ENCODE results near the gene SLC18A3.

The SLC18A3 gene

GRCh38 chr10:49595713-49596492, 14.2 kb upstream of the SLC18A3 start:
- no peak for DNase-seq (ENCODE audit: low read depth, low spot score)

DNA sequence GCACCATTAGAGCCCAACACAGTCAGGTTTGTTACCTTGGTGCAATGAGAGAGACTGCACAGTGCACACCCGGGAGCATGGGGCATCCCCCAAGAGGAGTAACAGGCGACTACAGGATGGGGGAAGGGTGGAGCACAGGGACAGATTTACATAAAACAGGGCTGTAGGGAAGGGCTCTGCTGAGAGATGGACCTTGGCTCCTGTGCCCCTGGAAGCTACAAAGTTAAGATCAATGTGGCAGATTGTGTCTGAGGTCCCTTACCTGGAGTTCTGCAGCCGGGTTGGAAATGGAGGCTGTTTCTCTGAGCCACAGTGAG, 13.7 kb upstream of the SLC18A3 start:
- DNase-seq (ENCODE audit: low read depth, low spot score) = no peak

GRCh38 chr10:49596836-49597235, 13.3 kb upstream of the SLC18A3 start:
- no peak for DNase-seq (ENCODE audit: low read depth, low spot score)

DNA sequence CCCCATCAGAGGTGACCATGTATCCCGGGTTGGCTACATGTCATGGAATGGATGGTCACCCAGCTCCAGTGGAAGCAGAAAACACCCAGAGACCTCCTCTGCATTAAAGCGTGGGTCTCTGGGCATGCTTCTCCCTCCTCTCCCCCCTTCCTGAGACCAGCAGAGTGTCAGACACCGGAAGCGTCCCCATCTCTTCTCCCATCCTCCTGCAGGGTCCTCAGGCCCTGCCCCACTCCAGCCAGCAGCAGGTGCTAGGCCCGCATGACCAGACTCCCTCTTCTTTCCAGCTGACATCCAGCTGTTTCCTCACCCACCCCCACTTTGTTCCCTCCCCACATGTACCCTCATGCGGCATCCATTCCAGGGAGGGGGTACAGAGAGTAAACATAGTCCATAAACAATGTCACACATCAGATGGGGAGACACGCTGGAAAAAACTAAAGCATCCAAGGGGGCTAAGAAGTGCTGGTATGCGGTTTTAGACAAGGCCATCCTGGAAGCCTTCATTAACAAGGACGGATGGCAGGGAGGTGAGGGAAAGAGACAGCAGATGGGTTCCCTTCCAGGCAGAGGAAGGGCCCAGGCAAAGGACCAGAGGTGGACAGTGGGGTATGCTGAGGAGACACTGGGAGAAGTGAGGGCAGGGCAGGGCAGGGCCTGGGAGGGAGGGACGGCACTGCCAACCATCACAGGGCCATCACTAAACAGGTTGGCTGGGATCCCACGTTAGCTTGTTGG, 12.5 kb upstream of the SLC18A3 start:
- DNase-seq (ENCODE audit: low read depth, low spot score) = no peak

GRCh38 chr10:49598164-49598856, 11.8 kb upstream of the SLC18A3 start:
- DNase-seq (ENCODE audit: low read depth, low spot score) = no peak

DNA sequence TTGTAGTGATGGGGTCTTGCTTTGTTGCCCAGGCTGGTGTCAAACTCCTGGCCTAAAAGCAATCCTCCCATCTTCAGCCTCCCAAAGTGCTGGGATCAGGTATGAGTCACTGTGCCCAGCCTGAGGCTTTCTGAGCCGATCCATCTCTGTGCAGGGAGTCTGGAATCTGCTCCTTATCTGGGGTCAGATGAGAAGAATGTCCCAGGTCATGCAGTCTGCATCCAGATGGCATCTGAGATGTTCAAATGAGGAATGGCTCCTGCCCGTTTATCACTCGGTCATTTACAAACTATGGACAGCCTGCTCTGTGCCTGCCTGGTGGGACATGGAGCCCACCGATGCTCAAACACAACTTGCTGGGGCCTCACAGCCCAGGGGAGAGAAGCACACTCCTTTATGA, 11.1 kb upstream of the SLC18A3 start:
- no peak for DNase-seq (ENCODE audit: low read depth, low spot score)

DNA sequence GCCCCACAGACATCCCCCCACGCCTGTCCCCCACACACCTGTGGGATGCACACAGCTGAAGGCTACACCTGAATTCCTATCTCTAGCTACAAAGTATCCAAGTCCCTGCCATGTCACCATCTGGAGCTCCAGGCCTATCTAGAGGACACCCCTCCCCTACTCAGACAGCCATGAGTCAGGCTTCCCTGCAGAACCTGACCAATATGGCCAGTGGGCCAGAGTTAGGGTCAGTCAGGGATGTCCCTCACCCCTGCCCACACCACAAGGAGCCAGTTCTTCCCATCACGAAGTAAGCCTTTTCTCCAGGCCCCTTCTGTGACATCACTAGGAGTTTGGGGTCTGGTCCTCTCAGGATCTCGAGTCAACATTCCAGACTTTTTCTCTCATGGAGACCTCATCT, 10.6 kb upstream of the SLC18A3 start:
- no peak for DNase-seq (ENCODE audit: low read depth, low spot score)

- no peak for DNase-seq (ENCODE audit: low read depth, low spot score)
These were observed 10.1 kb upstream of the SLC18A3 start for GRCh38 chr10:49600046-49600445.

GRCh38 chr10:49600781-49601400, 9.2 kb upstream of the SLC18A3 start:
- DNase-seq (ENCODE audit: low read depth, low spot score) = no peak

DNA sequence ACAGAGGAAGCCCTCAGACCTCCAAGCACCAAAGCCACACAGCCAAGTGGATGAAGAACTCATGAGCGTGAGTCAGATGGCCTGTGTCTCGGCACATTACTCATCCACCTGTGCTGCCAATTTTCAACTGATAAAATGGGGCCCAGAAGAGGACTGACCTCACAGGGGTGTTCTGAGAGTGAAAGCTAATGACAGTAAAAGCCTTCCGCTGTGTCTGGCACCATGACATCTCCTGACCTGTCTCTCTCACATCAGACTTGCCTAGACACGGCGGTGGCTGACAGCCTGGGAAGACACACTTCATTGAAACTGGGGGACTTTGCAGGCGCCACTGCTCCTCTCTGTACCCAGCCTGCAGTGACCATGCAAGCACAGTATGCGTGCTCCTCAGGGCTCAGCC, 8.3 kb upstream of the SLC18A3 start:
- DNase-seq (ENCODE audit: low read depth, low spot score) = no peak

- no peak for DNase-seq (ENCODE audit: low read depth, low spot score)
These were observed 7.6 kb upstream of the SLC18A3 start for GRCh38 chr10:49602380-49603023.

GRCh38 chr10:49605216-49605938, 4.7 kb upstream of the SLC18A3 start:
- no peak for DNase-seq (ENCODE audit: low read depth, low spot score)

- DNase-seq (ENCODE audit: low read depth, low spot score) = no peak
These were observed 4.1 kb upstream of the SLC18A3 start for GRCh38 chr10:49605939-49606509.

GRCh38 chr10:49606981-49607535, 3.1 kb upstream of the SLC18A3 start:
- peak; percentile 26 for DNase-seq (ENCODE audit: low read depth, low spot score)

DNA sequence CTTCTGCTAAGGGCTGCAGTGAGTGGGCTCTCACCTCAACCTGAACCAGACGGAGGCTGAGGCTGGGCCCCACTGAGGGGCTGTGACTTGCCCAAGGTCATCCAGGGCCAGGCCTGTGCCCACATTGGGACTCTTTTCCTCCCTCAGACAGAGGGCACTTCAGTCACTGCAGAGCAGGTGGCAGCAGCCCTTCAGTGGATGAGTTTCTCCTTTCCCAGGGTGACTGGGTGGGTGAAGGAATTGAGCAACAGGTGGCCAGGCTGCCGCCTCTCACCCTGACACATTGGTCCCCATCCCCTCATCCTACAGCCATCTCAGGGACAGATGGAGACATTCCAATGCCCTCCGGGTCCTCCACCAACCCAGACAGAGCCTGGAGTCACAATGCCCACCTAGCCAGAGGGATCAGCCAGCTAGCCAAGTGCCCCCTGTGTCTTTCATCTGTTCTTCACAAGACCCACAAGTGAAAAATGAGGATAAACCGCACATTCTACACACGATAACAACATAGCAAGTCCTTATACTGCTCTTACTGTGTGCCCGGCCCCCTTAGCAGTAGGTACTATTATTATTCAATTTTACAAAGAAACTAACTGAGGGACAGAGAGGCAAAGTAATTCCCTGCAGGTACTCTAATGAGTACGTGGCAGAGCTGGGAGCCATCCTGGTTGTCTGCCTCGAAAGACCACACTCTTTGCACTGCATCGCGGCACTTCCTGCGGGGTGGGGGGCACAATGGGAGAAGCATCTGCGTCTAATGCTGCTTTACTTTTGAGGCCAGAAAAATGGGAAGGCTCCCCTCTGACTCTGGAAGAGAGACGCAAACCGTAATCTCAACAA, 1.7 kb upstream of the SLC18A3 start:
- no peak for DNase-seq (ENCODE audit: low read depth, low spot score)

GRCh38 chr10:49609006-49609282, 1.2 kb upstream of the SLC18A3 start:
- DNase-seq (ENCODE audit: low read depth, low spot score) = no peak

DNA sequence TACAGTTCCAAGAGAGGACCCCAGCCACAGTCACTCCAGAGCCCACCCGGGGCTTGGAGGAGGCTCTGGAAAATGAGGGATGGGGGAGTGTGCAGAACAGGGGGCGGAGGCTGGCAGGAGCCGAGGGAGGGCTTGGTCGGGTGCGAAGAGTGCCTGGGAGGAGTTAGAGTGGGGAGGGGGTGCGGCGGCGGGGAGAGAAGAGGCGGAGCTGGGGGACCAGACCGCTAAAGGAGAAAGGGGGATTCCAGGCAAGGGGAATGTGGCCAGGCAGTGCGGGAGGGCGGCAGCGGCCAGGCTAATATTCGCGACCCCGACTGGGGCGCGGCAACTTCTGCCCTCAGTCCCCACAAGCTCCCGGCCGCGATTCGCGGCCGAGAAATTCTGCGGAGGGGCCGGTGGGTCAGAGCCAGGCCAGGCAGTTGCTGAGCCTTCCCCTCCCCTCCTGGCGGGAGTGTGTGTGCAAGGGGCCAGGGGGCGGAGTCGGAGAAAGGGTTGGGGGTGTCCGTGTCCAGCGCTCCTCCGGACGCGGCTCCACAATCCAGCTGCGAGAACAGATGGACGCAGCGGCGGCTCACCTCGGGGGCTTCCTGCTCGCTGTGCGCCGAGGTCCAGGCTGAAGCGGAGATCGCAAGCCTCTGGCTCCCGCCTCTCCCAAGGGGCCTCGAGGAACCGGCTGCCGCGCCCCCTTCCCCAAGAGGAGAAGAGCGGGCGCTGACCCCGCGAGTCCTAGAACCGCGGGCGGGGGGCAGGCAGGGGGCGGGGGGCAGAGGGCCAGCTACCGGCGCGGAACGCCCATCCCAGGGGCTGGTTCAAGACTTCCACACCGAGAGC, 612 bp upstream of the SLC18A3 start:
- DNase-seq (ENCODE audit: low read depth, low spot score) = no peak

- no peak for DNase-seq (ENCODE audit: low read depth, low spot score)
These were observed 502 bp downstream of the SLC18A3 start for GRCh38 chr10:49610458-49611165.

Data from brain pericyte (primary cell).